Upper lobe of right lung (tissue), 1 donor: ENCODE results near the gene GJB4. TPM values are rescaled to one million over a fixed set of nuclear protein-coding genes. Genes with fewer than 3 reads are reported as not detected.

Source experiments
- ATAC-seq: fragments of 200-7000 bp; cut with Tn5 transposase; one replicate; pipeline ENCODE4 v1.9.1; 2020; ENCODE audit warnings: mild to moderate bottlenecking, moderate library complexity
- DNase-seq: peaks from one replicate; pipeline ENCODE4 v3.0.0-alpha.2; 2020
- H3K27ac ChIP-seq: fragments of 200-600 bp; one replicate; pipeline ENCODE4 v1.8.0; 2022
- H3K27me3 ChIP-seq: fragments of 200-600 bp; one replicate; pipeline ENCODE4 v1.8.0; 2022; ENCODE audit warnings: mild to moderate bottlenecking
- H3K36me3 ChIP-seq: fragments of 200-600 bp; one replicate; pipeline ENCODE4 v1.8.0; 2022
- H3K4me1 ChIP-seq: fragments of 200-600 bp; one replicate; pipeline ENCODE4 v1.8.0; 2022
- H3K4me3 ChIP-seq: fragments of 200-600 bp; one replicate; pipeline ENCODE4 v1.8.0; 2022; ENCODE audit warnings: mild to moderate bottlenecking
- H3K9me3 ChIP-seq: fragments of 200-600 bp; one replicate; pipeline ENCODE4 v1.8.0; 2022
- CTCF ChIP-seq: fragments of 200-600 bp; IDR thresholded peaks from one replicate; pipeline ENCODE4 v1.8.0; 2022; ENCODE audit warnings: antibody characterized with exemption
- intact Hi-C: fragments of 100-400 bp; cut with DNase I; formaldehyde crosslinking; loops from one replicate; pipeline ENCODE4 v1.11.0; 2022
- total RNA-seq: library from RNA; stranded (reverse); fragmentation: NEBNext Ultra II Directional; extraction: Animal tissue kit (Norgen Biotek cat#: 25700); gene quantifications from one replicate; pipeline ENCODE4 v1.2.1, GENCODE V29; 2021
- donor health status: DM: no; HTN: yes; CAD: no; lungs with severe emphysema.

The GJB4 gene
- total RNA-seq, 1 donor from 2014 or later = not detected

- DNase-seq (no peak), ATAC-seq (no peak)
- Histone ChIP-seq H3K9me3 (no peaks in the 10 kb centered on the region), H3K4me1 (peaks cover 17% of the 10 kb centered on the region), H3K27me3 (peaks cover 17% of the 10 kb centered on the region), H3K4me3 (no peak overlapping the region), H3K27ac (no peak overlapping the region), H3K36me3 (no peaks in the 10 kb centered on the region)
- no peak for TF ChIP-seq CTCF
- intact Hi-C loops = no loop called here
These were observed 26.4 kb downstream of the GJB4 start for GRCh38 chr1:34785875-34786470.

GRCh38 chr1:34786521-34787325 is 27.2 kb downstream of the GJB4 start:
- no peak for DNase-seq
- H3K4me3 ChIP-seq = no peak overlapping the region
- no peak overlapping the region for H3K27ac ChIP-seq
- intact Hi-C loops = no loop called here
- TF ChIP-seq CTCF = peak; percentile 82
- no peaks in the 10 kb centered on the region for H3K36me3 ChIP-seq
- H3K9me3 ChIP-seq = no peaks in the 10 kb centered on the region
- peaks cover 9% of the 10 kb centered on the region for H3K4me1 ChIP-seq
- H3K27me3 ChIP-seq = peaks cover 9% of the 10 kb centered on the region
- ATAC-seq = peak; percentile 89

GRCh38 chr1:34787461-34788420 is 28.2 kb downstream of the GJB4 start:
- intact Hi-C loops = no loop called here
- peaks cover 7% of the 10 kb centered on the region for H3K4me1 ChIP-seq
- no peaks in the 10 kb centered on the region for H3K9me3 ChIP-seq
- TF ChIP-seq CTCF = peak; percentile 23
- ATAC-seq = no peak
- H3K27ac ChIP-seq = no peak overlapping the region
- H3K27me3 ChIP-seq = peaks cover 1% of the 10 kb centered on the region
- H3K36me3 ChIP-seq = no peaks in the 10 kb centered on the region
- no peak overlapping the region for H3K4me3 ChIP-seq
- DNase-seq = no peak

GRCh38 chr1:34790985-34791384 is 31.4 kb downstream of the GJB4 start:
- ATAC-seq (no peak), DNase-seq (no peak)
- no peaks in the 10 kb centered on the region for H3K36me3 ChIP-seq
- intact Hi-C loops = loop anchor here (5.0 kb wide), 1 partner anchor 61 kb away; no protein-coding TSS in a partner anchor
- H3K4me3 ChIP-seq = no peak overlapping the region
- peaks cover 7% of the 10 kb centered on the region for H3K4me1 ChIP-seq
- H3K27ac ChIP-seq = no peak overlapping the region
- no peak for TF ChIP-seq CTCF
- H3K9me3 ChIP-seq = no peaks in the 10 kb centered on the region
- peaks cover 8% of the 10 kb centered on the region for H3K27me3 ChIP-seq

GRCh38 chr1:34792424-34792823 is 32.9 kb downstream of the GJB4 start:
- no peaks in the 10 kb centered on the region for H3K9me3 ChIP-seq
- H3K27ac ChIP-seq = no peak overlapping the region
- ATAC-seq (no peak), DNase-seq (no peak)
- no peak for TF ChIP-seq CTCF
- H3K4me3 ChIP-seq = peak overlapping the region; percentile 49
- no peaks in the 10 kb centered on the region for H3K36me3 ChIP-seq
- intact Hi-C loops = loop anchor here (5.0 kb wide), 1 partner anchor 60 kb away; no protein-coding TSS in a partner anchor
- H3K27me3 ChIP-seq = peaks cover 8% of the 10 kb centered on the region
- H3K4me1 ChIP-seq = peaks cover 4% of the 10 kb centered on the region
